Suprapubic skin (tissue), 4 donors: ENCODE data around the gene VPS45.

ENCODE experiments used
- POLR2A ChIP-seq, 2 donors: fragments of 450-650 bp; IDR thresholded peaks; one replicate each; pipeline ENCODE4 v1.6.1; 2017; ENCODE audit warnings: antibody characterized with exemption in 2 of 2, mild to moderate bottlenecking in 2 of 2, moderate library complexity in 2 of 2
- POLR2AphosphoS5 ChIP-seq, 3 donors: sonication (generic); formaldehyde crosslinking; IDR thresholded peaks; one replicate each; pipeline ENCODE4 v1.6.1; 2017; ENCODE audit warnings: antibody characterized with exemption in 3 of 3

GRCh38 chr1:150056407-150056806 is 11.2 kb upstream of the VPS45 start:
- TF ChIP-seq POLR2AphosphoS5 (IDR thresholded peaks at IDR 0.05) (no peak), POLR2A (IDR thresholded peaks at IDR 0.05) (no peak)
